Kidney epithelial cell (primary cell): ENCODE measurements around the gene SPNS3. TPM values are rescaled to one million over a fixed set of nuclear protein-coding genes. Genes with fewer than 3 reads are reported as not detected.

Experiments used
- DNase-seq: peaks from one replicate; pipeline ENCODE4 v3.0.0-alpha.2; 2010; ENCODE audit warnings: low read depth
- H3K27me3 ChIP-seq: 2 replicates; pipeline ENCODE4 v1.6.0; 2011; ENCODE audit warnings: low read length; ENCODE audit not compliant: control insufficient read depth, insufficient read depth
- H3K36me3 ChIP-seq: 2 replicates; pipeline ENCODE4 v1.5.1; 2011; ENCODE audit warnings: low read length; ENCODE audit not compliant: control insufficient read depth, insufficient read depth
- H3K4me3 ChIP-seq: 2 replicates; pipeline ENCODE4 v1.5.1; 2011; ENCODE audit warnings: low read depth, mild to moderate bottlenecking, control low read depth, low read length
- CTCF ChIP-seq: IDR thresholded peaks from 2 replicates; pipeline ENCODE4 v1.5.1; 2011; ENCODE audit warnings: mild to moderate bottlenecking, moderate library complexity, low read length, control low read depth, inconsistent platforms; ENCODE audit not compliant: insufficient read depth, poor library complexity, severe bottlenecking
- total RNA-seq: library from RNA; depleted of rRNA; stranded (reverse); fragments of >200 nt; gene quantifications from 2 replicates; pipeline ENCODE4 v1.2.3, GENCODE V29; 2015

The SPNS3 gene
- total RNA-seq, 1 donor from 2014 or later = 0.58 TPM

DNA sequence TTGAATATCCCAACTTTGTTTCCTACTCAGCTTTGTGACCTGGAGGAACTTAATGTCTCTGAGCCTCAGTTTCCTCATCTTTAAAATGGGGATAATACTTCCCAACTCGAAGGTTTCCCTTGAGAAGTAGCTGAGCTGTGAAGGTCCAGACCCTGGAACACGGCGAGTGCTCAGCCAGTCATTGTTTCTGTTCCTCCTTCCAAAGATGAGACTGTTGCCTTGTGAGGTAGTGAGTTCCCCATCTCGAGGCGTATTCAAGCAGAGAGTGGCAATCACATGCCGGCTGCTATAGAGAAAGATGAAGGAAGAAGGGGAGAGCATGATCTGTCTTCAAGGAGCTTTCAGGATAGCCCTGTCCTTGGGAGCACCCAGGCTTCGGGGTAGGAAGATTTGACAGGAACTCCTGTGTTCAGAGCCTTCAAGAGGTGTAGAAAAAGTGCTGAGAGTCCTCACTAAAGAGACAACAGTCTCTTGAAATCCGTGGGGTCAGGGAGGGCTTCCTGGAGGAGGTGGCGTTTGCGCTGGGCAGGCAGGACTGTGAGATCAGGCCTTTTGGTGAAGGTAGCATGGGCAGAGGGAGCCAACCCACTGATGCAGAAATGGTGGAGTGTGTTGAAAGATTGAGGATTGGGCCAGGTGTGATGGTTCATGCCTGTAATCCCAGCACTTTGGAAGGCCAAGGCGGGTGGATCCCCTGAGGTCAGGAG is 92.1 kb downstream of the SPNS3 start:
- Histone ChIP-seq H3K36me3 (peaks cover 8% of the 10 kb centered on the region), H3K4me3 (no peak overlapping the region), H3K27me3 (no peaks in the 10 kb centered on the region)
- no peak for TF ChIP-seq CTCF
- no peak for DNase-seq

DNA sequence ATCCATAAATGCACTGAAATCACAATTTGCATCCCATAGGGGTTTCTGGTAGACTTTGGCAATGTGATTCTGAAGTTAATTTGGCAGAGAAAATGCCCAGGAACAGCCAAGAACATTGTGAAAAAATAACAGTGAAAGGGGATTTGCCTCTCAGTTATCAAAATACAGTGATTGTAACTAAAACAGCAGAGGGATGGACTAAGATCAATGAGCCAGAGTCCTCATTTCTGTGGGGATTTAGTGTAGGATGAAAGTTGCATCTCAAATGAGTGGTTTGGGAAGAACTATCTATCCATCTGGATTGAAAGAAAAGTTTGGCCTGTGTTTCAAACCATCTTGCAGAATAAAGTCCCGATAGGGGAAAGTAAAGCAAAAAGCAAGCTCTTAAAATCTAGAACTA is 93.4 kb downstream of the SPNS3 start:
- no peak for TF ChIP-seq CTCF

DNA sequence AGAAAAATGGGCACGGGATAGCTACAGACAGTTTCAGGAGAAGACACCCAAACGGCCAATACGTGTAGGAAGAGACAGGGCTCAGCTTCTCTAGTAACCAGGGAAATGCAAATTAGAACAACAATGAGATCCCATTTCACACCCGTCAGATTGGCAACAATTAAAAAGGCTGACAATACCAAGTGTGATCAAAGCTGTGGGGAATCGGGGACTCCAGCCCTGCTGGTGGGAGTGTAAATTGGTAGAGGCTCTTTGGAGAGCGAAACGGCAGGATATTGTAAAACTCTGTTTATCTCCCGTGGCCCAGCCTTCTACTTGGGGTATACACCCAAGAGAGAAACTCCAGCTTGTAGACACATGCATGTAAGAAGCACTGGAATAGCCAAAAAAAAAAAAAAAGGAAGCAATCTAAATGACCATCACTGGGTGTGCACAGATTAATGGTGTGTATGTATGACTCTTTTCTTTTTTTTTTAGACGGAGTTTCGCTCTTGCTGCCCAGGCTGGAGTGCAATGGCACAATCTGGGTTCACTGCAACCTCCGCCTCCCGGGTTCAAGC is 93.9 kb downstream of the SPNS3 start:
- TF ChIP-seq CTCF = no peak
- DNase-seq = no peak
- H3K4me3 ChIP-seq = no peak overlapping the region

More for the DNA sequence above, 93.4 kb downstream of the SPNS3 start:
- no peak for DNase-seq
- Histone ChIP-seq H3K4me3 (no peak overlapping the region), H3K27me3 (no peaks in the 10 kb centered on the region), H3K36me3 (peaks cover 8% of the 10 kb centered on the region)

GRCh38 chr17:4529533-4530152 is 95.9 kb downstream of the SPNS3 start:
- no peak for DNase-seq
- no peaks in the 10 kb centered on the region for H3K27me3 ChIP-seq
- no peak for TF ChIP-seq CTCF
- peaks cover 9% of the 10 kb centered on the region for H3K36me3 ChIP-seq
- H3K4me3 ChIP-seq = no peak overlapping the region

More for the DNA sequence above, 93.9 kb downstream of the SPNS3 start:
- no peaks in the 10 kb centered on the region for H3K27me3 ChIP-seq
- peaks cover 8% of the 10 kb centered on the region for H3K36me3 ChIP-seq

DNA sequence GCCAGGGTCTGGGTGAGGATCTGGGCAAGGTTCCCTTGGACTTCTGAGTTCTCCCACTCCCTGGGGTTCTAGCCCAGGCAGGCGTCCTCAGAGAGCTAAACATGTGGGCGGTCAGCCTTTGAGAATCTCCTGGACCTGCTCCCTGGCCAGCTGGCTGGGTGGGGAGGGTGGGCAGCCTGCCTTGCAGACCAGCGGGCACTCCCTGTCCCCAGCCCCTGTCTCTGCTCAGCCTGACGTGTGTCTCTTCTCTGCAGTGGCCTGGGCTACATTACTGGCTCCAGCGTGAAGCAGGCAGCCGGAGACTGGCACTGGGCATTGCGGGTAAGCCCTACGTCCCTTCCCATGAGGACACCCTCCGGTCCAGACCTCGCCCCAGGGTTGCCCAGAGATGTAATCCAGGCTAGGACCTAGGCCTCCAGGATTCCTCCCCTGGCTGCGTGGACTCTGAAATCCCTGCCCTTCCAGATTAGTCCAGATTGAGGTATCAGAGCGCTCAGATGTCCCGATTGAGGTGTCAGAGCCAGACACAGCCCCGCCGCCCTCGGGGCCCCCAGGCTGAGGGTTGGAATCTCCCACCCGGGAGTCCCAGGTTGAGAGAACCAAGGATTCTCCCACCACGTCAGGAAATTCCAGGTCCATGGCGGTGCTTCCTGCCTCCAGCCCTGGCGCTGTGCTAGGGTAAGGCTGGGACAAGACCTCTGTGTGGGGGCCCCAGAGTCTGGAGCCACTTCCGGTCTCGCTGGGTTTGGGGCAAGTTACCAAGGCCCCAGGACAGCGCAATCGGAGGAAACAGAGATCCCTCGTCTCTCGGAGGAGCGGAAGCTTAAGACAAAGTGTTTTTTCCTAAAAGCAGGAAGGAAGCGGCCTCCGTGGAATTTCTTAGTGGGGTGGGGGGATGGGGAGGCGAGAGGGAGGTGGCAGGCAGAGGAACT is 97.3 kb downstream of the SPNS3 start:
- DNase-seq = no peak
- Histone ChIP-seq H3K36me3 (peaks cover 6% of the 10 kb centered on the region), H3K27me3 (no peaks in the 10 kb centered on the region), H3K4me3 (no peak overlapping the region)
- no peak for TF ChIP-seq CTCF
